ENCODE data around the gene TMEM238L.

- no peak for TF ChIP-seq POLR2A (IDR thresholded peaks at IDR 0.05)
- TF ChIP-seq POLR2AphosphoS5 (IDR thresholded peaks at IDR 0.05) = no peak
- no peak for TF ChIP-seq CTCF (IDR thresholded peaks at IDR 0.05)
- TF ChIP-seq EP300 (IDR thresholded peaks at IDR 0.05) = no peak
Measured at GRCh38 chr17:10799407-10799806, 4.5 kb downstream of the TMEM238L start.

Measured in gastroesophageal sphincter (tissue), 3 donors.